HG03439 (cell line): ENCODE measurements around the gene RPL38.

Experiments used
- ATAC-seq: cut with Tn5 transposase; IDR thresholded peaks from one replicate; pipeline ENCODE4 v1.9.1; 2021; ENCODE audit warnings: mild to moderate bottlenecking, moderate library complexity; ENCODE audit not compliant: unreplicated experiment

RPL38 gene

DNA sequence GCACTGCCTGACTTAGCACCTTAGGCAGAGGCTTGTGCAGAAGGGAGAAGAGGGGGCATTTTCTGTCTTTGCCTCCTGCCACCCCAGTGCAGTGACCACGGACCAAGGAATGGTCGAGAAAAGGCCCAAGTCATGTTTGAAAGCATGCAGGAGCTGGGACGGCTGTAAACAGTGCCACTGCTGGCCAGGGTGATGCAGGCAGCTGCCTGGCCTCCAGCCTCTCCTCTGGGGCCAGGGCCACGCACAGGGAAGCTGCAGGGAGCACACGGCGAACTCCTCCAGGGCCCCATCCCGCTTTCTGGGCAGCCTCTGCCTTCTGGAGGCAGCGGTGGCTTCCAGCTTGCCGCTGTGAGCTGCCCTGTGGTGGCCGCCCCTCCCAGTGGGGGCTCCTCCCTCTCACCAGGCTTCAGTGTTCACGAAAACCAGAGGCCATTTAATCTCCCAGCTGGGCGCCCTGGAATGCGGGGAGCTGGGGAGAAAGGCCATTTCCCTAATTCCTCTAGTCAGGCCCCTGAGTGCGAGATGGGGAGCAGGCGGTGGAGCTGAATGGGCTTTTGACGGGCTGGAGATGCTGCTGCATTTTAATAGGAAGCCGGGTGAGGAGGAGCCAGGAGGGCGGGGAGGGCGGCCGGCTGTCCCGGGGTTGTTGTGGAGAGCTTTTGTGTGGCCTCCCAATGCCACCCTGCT lies 41.8 kb downstream of the RPL38 start:
- no peak for ATAC-seq

GRCh38 chr17:74245871-74246270 lies 42.4 kb downstream of the RPL38 start:
- ATAC-seq = no peak

- ATAC-seq = no peak
Measured at GRCh38 chr17:74249590-74250270, 46.3 kb downstream of the RPL38 start.

DNA sequence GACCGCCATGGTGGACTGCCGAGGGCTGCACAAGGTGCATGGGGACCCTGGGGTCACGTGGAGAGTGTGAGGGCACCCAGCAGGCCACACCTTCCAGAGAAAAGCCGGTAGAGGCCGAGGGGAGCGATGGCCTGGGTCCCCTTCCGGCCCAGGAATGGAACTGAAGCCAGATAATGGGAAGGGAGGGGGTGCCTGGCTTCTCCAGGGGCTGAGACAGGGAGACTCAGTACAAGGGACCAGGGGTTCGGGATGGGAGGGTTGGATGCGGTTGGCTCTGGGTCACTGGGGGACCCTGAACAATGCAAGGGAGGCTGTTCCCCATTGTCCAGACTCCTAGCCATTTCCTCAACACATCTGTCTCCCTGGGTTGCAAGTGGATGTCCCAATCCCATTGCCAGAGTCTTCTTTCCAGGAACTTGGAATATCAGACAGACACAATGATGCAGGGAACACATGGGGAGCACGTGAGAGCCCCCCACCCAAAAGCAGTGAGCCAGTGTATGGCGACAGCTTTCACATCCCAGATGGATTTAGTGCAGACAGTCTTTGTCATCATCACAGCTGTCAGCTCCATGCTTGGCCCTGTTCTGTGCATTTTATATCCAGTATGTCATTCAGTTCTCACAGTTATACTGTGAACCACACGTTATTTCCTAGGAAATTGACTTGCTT lies 47.0 kb downstream of the RPL38 start:
- no peak for ATAC-seq

DNA sequence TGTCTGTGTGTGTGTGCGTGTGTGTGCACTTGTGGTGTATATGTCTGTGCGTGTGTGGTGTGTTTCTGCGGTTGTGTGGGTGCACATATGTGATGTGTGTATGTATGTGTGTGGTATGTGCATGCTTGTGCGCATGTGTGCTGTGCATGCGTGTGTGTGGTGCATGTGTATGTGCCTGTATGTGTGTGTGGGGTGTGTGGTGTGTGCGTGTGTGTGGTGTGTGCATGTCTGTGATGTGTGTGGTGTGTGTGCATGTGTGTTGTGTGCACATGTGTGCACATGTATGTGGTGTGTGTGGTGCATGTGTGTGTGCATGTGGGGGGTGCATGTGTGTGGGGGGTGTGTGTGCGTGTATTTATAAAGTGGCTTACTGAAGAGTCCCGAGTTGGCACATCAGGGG lies 47.6 kb downstream of the RPL38 start:
- ATAC-seq = no peak

DNA sequence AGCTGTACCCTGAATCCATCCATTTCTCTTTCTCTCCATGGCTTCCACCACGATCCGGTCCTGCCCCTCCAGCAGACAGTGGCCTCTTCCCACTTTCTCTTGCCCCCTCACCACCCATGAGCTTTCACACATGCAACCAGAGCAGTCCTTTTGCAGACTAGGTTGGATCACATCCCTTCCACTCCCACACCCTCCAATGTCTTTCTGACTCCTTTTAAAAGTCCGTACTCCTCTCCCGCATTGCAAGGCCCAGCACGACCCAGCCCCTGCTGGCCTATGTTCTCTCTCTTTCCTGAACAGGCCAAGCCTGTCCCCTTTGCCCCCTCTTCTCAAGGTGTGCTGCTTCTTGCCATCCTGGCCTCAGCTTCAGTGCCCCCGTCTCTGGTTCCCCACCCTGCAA lies 48.1 kb downstream of the RPL38 start:
- ATAC-seq = no peak

DNA sequence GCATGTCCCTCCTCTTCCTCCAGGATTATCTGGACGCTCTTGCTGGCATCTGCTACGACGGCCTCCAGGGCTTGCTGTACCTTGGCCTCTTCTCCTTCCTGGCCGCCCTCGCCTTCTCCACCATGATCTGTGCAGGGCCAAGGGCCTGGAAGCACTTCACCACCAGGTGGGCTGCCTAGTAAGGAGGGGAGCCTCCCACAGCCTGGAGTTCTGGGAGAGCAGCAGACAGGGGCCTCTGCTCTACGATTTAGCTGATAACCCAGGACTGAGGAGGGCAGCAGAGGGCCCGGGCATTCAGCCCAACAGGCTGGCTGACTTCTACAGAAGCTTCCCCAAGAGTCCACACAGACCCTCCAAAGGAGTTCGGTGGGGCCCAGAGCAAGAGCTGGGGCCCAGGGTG lies 48.7 kb downstream of the RPL38 start:
- no peak for ATAC-seq

GRCh38 chr17:74253036-74253435 lies 49.6 kb downstream of the RPL38 start:
- ATAC-seq = no peak

DNA sequence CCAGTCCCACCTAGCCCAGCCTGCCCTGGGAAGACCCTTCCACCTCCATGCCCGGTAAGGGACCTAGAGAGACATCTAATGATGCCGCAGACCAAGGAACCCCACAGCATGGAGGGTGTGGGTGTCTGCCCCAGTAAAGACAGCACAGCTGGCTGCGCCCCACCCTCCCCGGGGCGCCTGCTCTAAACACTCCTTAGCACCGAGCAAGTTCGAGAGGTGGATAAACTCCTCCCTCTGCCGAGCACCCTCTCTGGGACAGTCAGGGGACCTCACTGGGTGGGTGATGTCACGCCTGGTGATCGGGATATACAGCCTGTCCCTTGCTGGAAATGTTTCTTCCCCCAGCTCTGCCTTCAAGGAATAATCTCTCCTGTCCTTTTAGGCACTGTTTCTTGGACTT lies 53.8 kb downstream of the RPL38 start:
- no peak for ATAC-seq

DNA sequence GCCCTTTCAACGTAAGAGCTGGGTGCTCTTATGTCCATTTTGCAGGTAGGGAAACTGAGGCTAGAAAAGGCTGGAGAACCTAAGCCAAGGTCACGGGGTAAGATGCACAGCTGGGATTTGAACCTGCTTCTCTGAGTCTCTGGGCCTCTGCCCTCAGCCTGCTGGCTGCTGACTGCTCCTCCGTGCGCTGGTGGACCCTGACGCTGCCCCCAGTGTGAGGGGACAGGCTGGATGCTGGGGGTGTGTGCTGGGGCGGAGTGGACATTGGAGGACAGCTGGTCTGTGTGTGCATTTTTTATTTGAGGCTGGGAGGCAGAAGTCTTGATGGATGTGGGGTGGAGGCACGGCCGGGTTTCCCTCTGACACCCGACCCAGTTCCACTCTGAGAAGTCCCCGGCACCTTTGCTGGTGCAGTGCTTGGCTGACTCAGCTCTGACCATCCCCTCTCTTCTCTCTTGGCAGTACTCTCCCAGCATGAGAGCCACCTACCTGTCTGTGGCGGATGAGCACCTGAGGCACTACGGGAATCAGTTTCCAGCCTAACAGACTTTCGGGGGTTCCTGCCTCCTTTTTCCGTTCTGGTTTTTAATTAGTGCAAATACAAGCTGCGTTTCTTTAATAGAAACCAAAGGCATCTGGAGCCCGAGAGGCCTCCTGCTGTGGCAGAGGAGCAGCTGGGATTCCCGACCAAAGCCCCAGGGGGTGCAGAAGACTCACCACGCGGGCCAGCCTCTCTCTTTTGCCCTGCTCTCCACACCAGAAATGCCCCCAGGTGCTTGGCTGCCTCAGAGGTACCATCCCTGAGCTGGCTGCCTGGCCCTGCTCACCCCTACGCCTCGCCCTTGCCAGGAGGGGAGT lies 56.4 kb downstream of the RPL38 start:
- no peak for ATAC-seq
